Posterior vena cava (tissue), 2 donors: ENCODE results near the gene RDH5. TPM values are rescaled to one million over a fixed set of nuclear protein-coding genes. Genes with fewer than 3 reads are reported as not detected.

Experiments used
- DNase-seq: peaks from one replicate; pipeline ENCODE4 v3.0.0-alpha.2; 2020; ENCODE audit warnings: low spot score
- intact Hi-C, 2 donors: fragments of 100-400 bp; cut with DNase I; formaldehyde crosslinking; loops; one replicate each; pipeline versions ENCODE4 v1.14.1 to v1.14.2; 2022 to 2023
- total RNA-seq, 2 donors: library from RNA; stranded (reverse); fragmentation: NEBNext Ultra II Directional; extraction: Animal tissue kit (Norgen Biotek cat#: 25700); gene quantifications; one replicate each; pipeline ENCODE4 v1.2.1, GENCODE V29; 2021
- donor health status: DM: yes; HTN: yes; CAD: no.
- donor health status: DM: yes; HTN: yes; CAD: no.

RDH5 gene
- total RNA-seq, 2 donors from 2014 or later, result 19.2 to 39.7 TPM

GRCh38 chr12:55707219-55707671, 12.9 kb upstream of the RDH5 start:
- peak; percentile 87 for DNase-seq
- intact Hi-C loops, result loop anchor here in 1 of 2 donors (5.0 kb wide), 1 partner anchor 1445 kb away; no protein-coding TSS in a partner anchor

GRCh38 chr12:55707841-55708694, 12.1 kb upstream of the RDH5 start, which contains the start of gene ITGA7:
TSS of gene ITGA7 (minus strand) at chr12:55707904. CDS start at chr12:55707682, 222 bp downstream.
- intact Hi-C loops, result loop anchor here in 1 of 2 donors (5.0 kb wide), 1 partner anchor 1446 kb away; no protein-coding TSS in a partner anchor
- peak; percentile 92 for DNase-seq

DNA sequence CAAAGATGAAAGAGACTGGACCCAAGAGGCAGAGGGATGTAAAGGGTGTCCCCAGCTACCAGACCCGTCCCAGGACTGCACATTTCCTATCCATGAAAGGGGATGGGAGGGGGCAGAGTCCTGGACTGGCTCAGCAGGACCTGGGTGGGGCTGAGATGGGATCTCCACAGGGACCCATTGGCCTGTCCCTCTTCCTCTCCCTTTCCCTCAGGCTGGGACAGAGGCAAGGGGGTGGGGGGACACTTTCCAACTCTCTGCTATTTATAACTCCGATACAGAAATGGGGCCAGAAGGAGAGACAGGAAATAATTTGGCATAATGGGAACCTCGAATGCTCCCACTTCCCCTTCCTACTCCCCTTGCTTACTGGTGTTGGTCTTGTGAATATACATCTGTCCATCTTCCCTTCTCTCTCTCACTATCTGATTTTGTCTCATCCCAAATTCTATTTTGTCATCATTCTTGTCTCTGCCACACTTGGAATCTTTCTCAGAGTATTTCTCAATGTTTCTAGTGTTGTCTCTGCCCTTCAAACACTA, 11.4 kb upstream of the RDH5 start:
- intact Hi-C loops, result loop anchor here in 1 of 2 donors (5.0 kb wide), 1 partner anchor 1446 kb away; no protein-coding TSS in a partner anchor
- no peak for DNase-seq

DNA sequence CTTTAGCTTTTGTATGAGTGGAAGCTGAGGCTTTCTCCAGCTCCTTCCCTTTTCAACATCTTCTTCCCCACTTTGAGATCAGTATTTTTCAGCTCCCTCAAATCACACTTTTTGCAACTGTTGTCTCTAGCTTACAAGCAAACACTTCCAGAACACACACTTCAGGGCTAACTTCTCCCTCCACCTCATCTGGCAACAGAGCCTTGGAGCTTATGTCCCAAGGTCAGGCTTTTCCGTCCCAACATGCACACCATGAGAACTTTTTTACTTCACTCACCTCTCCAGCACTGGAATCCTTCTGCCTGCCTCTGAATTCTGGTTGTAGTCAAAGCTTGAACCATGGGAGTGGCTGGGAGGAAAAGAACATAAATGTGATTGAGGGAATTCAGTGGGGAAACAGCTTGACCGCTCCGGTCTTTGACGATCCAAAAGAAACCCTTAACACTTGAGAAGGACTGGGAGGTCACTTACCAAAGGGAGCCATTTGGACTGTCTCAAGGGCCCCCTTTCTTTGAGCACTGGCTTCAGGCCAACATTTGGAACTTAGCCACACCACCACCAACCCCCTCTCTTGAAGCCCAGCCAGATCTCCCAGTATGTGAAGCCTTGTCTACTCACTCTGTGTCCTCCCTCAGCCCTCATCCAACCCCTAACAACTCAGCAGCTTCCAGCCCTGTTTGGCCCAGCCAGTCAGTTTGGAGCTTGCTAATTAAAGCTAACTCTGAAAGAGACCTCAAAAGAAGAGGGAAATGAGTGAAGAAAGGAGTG, 8.2 kb upstream of the RDH5 start:
- intact Hi-C loops, result no loop called here

GRCh38 chr12:55712700-55713415, 7.3 kb upstream of the RDH5 start:
- no peak for DNase-seq

More for the DNA sequence above, 8.2 kb upstream of the RDH5 start:
- no peak for DNase-seq

DNA sequence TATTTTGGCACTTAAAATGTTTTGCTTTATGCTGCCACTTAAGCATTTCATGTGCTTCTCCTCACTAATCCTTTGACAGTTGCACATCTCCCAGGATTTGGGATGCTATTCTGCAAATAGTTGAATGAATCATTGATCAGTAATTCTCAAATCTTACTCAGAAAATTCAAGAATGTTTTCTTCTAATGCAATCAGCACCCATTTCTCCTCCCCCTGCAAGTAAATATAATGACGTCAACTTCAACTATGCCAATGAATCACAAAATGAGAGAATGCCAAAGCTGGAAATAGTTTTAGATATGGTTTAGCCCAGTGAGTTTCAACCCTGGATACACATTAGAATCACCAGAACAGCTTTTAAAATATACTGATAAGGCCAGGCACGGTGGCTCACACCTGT, 6.5 kb upstream of the RDH5 start:
- DNase-seq, result no peak
- intact Hi-C loops, result no loop called here

More at GRCh38 chr12:55712700-55713415, 7.3 kb upstream of the RDH5 start:
- intact Hi-C loops, result no loop called here

DNA sequence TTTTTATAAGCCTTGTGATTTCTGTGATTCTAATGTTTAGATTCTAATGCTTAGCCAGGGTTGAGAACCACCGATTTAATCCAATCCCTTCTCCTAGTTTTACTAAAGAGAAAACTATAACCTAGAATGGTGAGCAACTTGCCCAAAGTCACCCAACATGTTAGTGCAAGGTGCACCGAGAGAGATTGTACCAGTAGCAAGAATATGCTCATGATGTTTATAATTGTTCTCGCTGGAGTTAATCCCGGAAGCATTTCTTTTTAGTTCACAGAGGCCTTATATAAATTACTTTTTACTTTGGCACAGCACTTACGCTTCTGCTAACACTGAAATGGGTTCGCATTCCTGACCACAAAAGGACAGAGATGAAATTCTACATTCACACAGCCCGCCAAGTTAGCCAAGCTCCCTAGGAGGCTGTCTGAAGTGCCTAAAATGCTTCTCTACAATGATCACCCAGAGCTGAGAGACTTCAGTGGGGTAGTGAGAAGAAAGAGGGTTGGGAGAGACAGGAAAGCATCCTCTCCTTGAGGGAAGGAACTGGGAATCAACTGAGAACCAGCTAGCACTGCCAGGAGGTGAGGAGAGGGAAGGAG, 4.9 kb upstream of the RDH5 start:
- intact Hi-C loops, result no loop called here
- DNase-seq, result no peak

DNA sequence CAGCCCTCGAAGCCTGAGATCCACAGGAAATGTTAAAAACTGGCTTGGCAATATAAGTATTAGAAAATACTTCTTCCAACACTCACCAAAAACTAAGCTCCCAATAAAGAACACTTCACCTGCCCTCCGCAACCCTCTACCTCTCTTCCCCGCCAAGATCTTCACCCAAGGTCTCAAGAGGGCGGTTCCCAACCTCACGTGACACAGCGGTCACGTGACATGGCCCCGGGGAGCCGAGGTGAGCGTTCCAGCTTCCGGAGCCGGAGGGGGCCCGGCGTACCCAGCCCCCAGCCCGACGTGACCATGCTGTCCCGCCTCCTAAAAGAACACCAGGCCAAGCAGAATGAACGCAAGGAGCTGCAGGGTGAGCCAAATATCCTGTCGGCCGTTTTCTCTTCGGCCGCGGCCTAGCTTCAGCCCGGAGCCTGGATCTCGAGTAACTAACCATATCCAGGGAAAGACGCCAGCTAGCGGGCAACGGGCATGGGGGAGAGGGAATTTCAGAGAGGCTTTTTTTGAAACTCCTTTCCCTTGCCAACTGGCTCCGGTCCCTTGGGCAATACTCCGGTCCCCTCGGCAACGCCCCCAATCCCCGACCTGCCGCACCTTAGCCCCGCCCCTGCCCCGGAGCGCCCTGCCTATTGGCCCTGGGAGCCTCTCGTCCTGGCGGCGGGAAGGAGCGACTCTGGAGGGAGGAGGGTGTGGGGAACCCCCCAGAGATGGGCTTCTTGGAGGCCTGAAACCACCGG, 4.2 kb upstream of the RDH5 start, which contains the start of gene BLOC1S1:
TSS of gene BLOC1S1 (plus strand) at position 214 of the 749 bp plus-strand sequence. CDS start at position 220, 6 bp downstream.
- intact Hi-C loops, result no loop called here
- peak; percentile 98 for DNase-seq

DNA sequence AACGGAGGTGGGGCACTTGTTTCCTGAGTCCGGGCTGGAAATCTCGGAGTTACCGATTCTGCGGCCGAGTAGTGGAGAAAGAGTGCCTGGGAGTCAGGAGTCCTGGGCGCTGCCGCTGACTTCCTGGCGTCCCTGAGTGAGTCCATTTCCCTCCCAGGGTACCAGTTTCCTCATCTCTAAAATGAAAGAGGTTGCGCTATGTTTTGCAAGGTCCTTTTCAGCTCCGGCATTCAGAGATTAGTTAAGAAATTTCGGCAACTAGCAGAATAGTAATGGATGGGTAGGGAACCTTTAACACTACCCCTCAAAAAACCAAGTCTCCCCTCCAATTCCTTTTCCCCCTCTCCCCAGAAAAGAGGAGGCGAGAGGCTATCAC, 3.6 kb upstream of the RDH5 start:
- DNase-seq, result no peak
- intact Hi-C loops, result no loop called here

DNA sequence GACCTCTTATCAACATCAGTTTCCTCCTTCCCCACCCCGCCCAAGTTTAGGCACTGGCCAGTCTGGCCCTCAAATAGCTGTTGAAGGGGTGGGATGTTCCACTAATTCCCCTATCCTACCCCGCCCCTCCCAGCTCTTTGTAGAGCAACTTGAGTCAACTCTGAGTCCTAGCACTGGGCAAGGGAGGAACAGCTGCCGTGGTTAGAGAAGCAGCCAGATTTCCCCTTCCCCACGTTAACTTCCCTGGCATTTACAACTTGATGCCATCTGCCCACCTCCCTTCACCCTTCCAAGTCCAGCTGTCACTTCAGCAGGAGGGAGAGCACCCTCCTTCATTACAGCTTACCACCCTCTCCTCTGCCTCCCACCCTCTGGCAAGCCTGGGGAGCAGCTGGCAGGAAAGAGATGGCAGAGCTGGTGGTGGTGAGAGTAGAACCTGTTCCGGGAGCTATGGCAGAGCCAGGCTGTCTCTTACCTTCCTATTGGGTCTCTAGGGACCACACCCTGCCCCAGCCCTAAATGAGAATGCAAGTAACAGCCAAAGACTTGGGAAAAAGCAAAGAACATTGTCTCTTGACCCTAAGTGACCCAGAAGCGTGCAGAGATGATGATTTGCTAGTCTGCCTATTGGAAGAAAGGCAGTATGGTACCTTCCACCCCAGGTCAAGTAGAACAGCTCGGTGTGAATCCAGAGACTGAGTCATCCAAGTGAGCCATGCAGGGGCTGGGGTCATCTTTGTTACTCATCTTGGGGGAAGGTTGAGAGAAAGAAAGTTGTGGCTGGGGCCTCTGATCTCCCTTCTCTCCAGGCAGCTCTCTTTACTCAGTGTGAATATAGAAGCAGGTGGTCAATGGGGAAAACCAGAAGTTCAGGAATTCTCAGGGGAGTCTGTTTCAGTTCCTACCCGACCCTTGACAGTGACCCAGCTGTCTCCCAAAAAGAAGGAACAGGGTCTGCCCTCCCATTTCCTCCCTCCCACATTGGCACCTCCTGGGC, 2.9 kb upstream of the RDH5 start:
- DNase-seq, result peak; percentile 78
- intact Hi-C loops, result no loop called here

GRCh38 chr12:55718015-55718414, 2.2 kb upstream of the RDH5 start:
- DNase-seq, result peak; percentile 24
- intact Hi-C loops, result no loop called here

DNA sequence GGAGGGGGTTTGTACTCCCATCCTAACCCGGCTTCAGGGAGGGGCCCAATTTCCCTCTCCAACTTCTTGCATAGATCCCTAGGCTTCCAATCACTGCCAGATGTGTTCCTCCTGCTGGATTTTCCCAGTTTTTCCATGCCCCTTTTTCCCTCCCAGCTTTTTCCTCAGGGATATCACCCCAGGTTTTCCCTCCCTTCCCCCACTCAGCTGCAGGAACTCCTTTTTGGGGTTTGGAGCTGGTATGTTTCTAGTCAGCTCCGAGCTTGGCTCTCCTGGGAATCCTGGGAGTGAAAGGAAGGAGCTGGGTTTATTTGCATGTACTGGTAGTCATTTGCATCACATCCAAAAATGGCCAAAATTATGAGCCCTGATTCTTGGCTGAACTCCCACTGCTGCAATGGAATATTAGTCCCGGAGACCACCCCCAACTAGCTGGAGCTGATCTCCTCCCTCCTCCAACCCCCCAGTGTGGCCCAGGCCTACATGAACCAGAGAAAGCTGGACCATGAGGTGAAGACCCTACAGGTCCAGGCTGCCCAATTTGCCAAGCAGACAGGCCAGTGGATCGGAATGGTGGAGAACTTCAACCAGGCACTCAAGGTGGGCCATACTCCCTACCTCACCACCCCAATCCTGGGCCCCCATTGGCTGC, 1.4 kb upstream of the RDH5 start:
- peak; percentile 63 for DNase-seq
- intact Hi-C loops, result no loop called here

GRCh38 chr12:55719371-55719770, 822 bp upstream of the RDH5 start:
- DNase-seq, result peak; percentile 75
- intact Hi-C loops, result no loop called here

DNA sequence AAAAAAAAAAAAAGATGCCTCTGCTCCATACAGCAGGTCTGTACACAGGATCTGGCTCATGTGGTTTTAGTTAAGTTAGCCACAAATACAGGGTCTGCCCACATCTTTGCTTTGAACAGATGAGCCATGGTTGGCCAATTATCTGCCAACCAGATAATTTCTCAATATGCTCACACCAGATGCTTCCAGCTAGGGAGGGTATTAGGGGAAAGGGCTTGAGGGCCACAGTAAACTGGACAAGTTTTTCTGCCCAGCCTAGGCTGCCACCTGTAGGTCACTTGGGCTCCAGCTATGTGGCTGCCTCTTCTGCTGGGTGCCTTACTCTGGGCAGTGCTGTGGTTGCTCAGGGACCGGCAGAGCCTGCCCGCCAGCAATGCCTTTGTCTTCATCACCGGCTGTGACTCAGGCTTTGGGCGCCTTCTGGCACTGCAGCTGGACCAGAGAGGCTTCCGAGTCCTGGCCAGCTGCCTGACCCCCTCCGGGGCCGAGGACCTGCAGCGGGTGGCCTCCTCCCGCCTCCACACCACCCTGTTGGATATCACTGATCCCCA, 776 bp downstream of the RDH5 start:
- peak; percentile 93 for DNase-seq
- intact Hi-C loops, result no loop called here

GRCh38 chr12:55721601-55722213, 1.5 kb downstream of the RDH5 start:
- intact Hi-C loops, result no loop called here
- peak; percentile 82 for DNase-seq

DNA sequence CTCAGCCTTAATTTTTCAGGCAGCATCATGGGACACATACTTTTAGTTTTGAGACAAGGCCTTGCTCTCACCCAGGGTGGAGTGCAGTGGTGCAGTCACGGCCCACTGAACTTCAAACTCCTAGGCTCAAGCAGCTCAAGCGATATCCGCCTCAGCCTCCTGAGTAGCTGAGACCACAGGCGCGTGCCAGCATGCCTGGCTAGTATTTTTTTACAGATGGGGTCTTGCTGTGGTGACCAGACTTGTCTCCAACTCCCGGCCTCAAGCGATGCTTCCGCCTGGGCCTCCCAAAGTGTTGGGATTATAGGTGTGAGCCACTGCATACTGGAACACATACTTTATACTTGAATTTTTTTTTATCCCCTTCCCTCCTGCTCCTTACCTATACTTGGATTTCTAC, 2.8 kb downstream of the RDH5 start:
- DNase-seq, result peak; percentile 79
- intact Hi-C loops, result no loop called here
